ENCODE data around the gene KRTAP5-4. TPM values are rescaled to one million over a fixed set of nuclear protein-coding genes. Genes with fewer than 3 reads are reported as not detected.
"Not testable (repeated sequence)": the region's sequence is repeated elsewhere in the genome, so short reads cannot be mapped to it uniquely, and the experiment has no call there.

KRTAP5-4 gene
- total RNA-seq, 1 donor from 2014 or later: not detected

DNA sequence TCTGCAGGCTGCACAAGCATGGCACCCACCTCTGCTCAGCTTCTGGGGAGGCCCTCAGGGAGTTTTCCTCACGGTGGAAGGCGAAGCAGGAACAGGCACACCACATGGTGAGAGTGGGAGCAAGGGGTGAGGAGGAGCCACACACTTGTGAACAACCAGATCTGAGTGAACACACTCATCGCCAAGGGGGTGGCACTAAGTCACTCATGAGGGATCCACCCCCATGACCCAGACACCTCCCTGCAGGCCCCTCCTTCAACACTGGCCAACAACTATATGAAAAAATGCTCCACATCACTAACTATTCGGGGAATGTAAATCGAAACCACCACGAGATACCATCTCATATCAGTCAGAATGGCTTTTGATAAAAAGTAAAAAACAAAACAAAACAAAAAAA is 23.1 kb downstream of the KRTAP5-4 start:
- no peak for ATAC-seq

DNA sequence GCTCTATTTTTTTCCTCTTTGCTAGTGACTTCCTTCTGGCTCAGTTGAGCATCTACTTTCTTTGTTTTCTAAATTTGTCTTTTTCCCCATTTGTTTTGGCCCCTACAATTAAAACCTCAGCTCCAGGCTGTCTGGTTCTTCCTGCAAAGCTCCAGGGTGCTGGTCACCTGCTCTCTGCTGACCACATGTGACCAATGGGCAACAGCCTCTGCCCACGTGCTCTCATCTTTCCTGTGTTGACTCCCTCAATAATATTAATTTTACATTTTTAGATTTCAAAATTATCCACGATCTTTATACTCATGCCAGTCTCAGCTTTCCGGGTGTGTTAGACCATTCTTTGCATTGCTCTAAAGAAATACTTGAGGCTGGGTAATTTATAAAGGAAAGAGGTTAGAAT is 23.5 kb downstream of the KRTAP5-4 start:
- not testable (repeated sequence) for ATAC-seq

DNA sequence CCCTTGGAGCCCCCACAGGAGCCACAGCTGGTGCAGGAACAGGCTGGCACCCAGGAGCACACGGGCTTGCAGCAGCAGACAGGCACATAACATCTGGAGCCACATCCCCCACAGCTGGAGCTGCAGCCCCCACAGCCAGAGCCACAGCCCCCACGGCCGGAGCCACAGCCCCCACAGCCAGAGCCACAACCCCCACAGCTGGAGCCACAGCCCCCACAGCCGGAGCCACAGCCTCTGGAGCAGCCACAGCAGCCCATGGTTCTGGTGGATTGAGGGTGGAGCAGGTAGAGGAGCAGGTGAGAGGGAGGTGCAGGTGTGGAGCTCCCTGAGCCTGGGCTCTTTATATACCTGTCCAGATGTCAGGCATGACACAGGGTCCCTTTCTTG is 24.0 kb downstream of the KRTAP5-4 start, which contains the start of gene KRTAP5-2:
TSS of gene KRTAP5-2 (minus strand) at position 301 of the 387 bp plus-strand sequence. CDS start at position 257, 44 bp downstream.
- no peak for ATAC-seq

DNA sequence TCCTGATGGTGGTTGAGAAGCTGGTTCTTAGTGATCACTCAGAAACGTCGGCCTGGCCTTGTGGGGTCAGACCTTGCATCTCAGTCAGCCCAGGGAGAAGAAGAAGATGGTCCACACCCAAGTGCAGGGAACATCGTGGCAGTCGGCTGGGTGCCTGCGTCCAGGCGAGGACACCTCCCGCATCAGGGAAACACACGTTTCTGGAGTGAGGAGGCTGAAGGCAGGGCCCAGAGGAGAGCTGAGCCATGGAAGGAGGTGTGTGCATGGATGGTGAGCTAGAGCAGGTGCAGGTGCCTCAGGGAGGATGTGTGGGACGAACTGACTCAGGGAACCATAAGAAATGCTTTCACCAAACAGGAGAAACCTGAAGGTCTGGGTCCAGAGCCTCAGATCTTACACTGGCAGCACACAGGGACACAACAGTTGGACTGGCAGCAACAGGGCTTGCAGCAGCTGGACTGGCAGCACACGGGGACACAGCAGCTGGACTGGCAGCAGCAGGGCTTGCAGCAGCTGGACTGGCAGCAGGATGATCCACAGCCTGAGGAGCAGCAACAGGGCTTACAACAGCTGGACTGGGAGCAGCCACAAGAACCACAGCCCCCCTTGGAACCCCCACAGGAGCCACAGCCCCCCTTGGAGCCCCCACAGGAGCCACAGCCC is 24.5 kb downstream of the KRTAP5-4 start:
- peak; percentile 73 for ATAC-seq

DNA sequence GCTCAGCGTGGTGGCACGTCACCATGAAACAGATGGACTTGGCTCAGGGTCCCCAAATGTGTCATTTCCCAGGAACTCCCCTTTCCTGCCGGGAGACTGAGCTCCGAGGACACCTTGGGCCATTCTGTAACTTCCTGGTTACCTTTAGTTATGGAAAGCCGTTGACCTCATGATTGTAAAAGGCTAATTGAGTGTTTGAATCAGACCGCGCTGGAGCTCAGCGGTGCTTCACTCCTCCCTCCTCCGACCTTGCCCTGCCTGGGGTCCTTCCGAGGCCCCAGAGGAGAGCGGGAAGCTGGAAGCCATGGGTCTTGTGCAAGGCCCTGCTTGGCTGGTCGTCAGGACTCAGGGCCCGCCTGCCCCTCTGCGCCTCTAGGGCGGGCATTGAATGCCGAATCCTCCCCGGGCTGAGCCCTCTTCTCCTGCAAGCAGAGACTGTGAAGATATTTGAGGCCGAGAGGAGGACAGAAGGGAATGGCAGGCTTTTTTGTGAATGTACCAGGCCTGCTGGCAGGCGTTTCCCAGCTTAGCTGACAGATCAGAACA is 25.3 kb downstream of the KRTAP5-4 start:
- not testable (repeated sequence) for ATAC-seq

DNA sequence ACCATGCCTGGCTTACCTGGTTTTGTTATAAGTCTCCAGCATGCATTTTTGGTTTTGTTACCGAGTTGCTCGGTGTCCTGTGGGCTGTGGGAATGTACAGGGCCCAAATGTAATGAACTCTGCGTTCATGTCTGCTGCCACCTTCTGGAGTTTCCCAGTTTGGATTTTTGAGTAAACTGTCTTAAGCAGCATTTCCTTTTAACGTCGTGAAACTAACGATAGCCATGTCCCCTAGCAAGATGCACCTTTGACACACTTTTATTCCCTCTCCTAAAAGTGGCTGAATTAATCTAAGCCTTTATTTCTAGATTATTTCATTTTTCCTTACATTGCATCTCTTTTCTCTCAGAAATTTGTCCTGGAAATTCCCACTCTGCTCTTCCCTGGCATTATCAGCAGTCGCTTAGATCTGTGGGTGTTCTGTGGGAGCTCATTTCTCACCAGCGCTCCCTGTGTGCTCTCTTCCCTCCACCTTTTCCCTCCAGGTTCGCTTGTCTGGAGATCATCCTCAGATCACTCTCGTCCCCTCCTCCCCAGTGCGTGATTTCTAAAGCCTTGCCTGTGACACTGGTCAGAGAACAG is 25.9 kb downstream of the KRTAP5-4 start:
- ATAC-seq: not testable (repeated sequence)

DNA sequence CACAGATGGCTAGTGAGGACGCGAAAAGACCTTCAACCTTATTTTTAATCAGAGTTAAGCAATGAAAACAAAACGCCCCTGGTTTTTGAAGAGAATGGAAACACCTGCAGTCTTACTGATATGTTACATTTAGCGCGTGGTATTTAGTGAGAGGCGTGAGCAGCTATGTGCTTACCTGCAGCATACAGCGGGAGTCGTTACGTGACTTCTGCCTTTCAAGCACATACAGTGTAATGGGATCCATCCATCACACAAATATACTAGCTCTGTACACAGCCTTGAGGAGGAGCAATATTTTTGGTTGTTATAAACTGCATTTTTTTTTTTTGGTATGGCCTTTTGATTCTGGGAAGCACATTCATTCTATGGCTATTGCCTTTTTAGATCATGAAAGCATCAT is 29.3 kb downstream of the KRTAP5-4 start:
- ATAC-seq: no peak

DNA sequence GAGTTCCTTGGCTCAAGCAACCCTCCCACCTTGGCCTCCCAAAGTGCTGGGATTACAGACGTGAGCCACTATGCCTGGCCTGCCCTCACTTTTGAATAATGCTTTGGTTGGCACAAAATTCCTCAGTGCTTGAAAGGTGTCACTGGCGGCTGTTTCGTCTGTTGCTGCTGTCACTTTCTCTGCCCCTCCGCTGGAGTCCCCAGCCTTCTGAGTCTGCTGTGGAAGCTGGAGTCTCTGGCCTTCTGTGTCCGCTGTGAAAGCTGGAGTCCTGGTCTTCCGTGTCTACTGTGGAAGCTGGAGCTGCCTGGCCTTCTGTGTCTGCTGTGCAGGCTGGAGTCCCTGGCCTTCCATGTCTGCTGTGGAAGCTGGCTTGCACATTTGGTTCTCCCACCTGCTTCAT is 31.9 kb downstream of the KRTAP5-4 start:
- no peak for ATAC-seq

DNA sequence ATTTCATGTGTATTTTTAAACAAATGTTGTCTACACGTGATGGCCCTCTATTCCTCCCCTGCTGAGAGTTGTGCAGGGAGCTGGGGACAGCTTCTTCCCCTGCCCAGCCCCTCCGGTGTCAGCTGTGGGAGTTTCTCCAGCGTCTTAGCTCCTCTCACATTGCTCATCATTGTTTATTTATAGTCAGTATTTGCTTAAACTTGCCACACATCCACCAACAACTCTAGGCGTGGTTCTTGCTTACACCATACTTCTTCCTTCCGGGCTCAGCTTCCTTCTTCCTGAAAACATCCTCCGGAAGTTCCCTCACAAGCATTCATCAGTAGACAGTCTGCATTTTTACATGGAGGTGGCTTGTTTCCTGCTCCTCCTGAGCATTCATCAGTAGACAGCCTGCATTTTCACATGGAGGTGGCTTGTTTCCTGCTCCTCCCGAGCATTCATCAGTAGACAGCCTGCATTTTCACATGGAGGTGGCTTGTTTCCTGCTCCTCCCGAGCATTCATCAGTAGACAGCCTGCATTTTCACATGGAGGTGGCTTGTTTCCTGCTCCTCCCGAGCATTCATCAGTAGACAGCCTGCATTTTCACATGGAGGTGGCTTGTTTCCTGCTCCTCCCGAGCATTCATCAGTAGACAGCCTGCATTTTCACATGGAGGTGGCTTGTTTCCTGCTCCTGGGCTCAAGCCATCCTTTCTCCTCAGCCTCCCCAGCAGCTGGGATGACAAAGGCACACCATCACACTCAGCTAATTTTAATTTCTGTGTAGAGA is 32.6 kb downstream of the KRTAP5-4 start:
- peak; percentile 90 for ATAC-seq

DNA sequence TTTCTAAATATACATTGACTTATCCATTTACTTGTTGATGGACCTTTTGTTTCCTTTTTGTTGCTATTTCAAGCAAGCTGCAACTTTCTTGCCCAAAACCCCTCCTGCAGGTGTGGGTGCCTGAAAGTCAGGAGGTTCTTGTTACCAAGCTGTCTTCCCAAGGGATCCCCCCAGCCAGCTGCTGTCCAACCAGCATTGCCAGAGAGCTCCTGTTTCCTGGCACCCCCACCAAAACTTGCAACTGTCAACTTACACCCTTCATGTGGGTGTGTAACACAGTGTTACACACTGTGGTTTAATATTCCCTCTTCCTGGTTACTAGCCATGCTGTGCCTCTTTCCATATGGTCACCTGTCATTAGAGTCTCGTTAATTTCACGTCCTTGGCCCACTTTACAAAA is 35.2 kb downstream of the KRTAP5-4 start:
- no peak for ATAC-seq

DNA sequence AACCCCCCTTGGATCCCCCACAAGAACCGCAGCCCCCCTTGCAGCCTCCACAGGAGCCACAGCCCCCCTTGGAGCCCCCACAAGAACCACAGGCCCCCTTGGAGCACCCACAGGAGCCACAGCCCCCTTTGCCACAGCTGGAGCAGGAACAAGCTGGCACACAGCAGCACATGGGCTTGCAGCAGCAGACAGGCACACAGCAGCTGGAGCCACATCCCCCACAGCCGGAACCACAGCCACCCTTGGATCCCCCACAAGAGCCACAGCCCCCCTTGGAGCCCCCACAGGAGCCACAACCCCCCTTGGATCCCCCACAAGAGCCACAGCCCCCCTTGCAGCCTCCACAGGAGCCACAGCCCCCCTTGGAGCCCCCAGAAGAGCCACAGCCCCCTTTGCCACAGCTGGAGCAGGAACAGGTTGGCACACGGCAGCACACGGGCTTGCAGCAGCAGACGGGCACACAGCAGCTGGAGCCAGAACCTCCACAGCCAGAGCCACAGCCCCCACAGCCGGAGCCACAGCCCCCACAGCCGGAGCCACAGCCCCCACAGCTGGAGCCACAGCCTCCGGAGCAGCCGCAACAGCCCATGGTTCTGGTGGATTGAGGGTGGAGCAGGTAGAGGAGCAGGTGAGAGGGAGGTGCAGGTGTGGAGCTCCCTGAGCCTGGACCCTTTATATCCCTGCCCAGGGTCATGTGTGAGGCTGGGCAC is 37.1 kb downstream of the KRTAP5-4 start, which contains the start of gene KRTAP5-1:
TSS of gene KRTAP5-1 (minus strand) at position 623 of the 710 bp plus-strand sequence. CDS start at position 589, 34 bp downstream.
- ATAC-seq: not testable (repeated sequence)

DNA sequence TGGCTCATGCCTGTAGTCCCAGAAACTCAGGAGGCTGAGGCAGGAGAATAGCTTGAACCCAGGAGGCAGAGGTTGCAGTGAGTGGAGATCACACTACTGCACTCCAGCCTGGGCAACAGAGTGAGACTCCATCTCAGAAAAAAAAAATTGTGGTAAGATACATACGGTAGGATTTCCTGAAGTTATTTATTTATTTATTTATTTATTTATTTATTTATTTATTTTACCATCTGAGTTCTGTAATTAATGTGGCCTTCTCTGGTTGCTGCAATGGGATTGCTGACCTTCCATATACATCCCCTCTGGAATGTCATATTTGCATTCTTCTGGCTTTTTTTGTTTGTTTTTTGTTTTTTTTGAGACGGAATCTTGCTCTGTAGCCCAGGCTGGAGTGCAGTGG is 39.0 kb downstream of the KRTAP5-4 start:
- ATAC-seq: not testable (repeated sequence)

DNA sequence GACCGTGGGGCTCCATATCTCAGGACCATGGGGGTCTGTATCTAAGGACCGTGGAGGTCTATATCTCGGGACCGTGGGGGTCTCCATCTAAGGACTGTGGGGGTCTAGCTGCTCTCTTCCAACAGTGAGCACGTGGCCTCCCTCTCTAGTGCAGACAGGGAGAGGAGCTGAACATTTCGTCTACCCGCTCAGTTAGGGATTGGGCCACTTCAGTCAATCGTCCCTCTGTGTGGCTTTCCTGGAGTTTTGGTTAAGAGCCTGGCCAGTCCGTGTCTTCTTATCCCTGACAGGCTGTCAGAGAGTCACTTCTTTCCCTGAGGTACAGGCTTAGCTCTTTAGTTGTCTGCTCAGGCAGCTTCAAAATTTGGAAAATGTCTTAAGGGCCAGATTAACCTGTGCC is 40.0 kb downstream of the KRTAP5-4 start:
- no peak for ATAC-seq

DNA sequence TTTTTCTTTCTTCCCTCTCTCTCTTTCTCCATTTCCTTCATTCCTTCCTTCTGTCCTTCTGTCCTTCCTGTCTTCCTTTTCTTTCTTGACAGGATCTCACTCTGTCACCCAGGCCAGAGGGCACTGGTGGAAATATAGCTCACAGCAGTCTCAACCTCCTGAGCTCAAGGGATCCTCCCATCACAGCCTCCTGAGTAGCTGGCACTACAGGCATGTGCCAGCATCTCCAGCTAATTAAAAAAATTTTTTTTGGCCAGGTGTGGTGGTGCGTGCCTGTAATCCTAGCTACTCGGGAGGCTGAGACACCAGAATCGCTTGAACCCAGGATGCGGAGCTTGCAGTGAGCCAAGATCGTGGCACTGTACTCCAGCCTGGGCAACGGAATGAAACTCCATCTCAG is 45.1 kb downstream of the KRTAP5-4 start:
- ATAC-seq: no peak

DNA sequence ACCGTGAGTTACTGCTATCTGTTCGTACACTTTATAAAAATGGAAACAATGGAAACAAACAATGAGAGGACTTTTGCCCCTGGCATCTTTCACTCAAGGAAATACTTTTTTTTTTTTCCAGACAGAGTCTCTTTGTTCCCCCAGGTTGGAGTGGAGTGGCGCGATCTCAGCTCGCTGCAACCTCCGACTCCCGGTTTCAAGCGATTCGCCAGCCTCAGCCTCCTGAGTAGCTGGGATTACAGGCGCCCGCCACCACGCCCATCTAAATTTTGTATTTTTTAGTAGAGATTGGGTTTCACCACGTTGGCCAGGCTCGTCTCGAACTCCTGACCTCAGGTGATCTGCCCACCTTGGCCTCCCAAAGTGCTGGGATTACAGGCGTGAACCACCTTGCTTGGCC is 46.2 kb downstream of the KRTAP5-4 start:
- not testable (repeated sequence) for ATAC-seq

DNA sequence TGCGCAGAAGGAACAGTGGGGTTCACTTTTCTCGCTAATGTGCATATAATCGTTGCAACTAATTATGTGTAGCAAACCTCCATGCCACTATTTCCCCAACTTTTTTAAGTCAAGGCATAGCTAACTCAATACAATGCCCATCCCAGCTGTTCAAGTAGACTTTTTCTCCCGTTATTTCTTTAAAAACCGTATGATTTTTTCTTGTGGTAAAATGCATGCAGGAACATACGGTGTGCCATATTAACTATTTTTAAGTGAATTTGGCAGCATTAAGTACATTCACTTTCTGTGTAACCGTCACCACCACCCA is 47.0 kb downstream of the KRTAP5-4 start:
- no peak for ATAC-seq

DNA sequence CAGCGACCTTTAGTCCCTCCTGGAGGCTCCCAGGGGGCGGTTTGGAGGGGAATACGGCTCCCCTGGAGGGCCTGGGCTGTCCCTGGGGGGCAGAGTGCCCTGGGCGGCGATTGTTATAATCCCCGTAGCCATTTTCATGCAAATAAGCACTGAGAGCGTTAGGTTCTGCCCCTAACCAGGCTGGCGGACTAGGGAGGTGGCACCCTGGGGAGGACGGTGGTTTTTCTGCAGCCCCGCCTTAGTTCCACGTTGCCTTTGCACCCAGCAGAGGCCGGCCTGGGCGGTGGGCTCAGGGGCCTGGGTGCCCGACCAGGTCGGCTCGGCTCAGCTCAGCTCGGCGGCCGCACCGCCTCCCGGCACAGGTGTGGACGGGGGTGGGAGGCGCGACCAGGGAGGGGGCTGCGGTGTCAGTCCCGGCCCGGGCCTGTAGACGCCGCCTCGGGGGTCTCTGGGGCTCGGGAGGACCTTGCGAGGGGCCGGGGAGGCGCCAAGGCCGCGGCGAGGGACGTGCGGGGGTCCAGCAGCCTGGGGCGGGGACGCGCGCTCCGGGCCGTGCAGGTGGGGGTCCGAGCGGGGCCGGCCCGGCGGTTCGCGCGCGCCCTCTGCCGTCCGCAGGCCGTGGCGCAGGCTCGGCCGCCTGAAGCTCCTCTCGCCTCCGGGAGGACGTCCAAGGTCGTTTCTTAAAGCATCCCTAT is 47.6 kb downstream of the KRTAP5-4 start:
- ATAC-seq: peak; percentile 44

DNA sequence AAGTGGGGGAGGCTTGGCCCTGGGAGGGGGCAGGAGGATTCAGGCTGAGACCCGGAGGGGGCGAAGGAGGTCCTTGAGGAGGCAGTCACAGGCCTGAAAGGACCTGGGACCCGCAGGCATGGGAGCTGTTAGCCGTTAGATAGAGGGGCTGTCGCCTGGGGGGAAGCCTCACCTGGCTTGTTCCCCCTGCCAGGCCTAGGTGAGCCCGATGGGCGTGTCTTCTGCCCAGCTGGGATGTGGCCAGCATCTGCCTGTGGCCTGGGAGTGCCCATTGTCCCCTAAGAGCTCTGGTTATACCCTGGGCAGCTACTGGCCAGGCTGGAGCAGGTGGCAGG is 48.1 kb downstream of the KRTAP5-4 start:
- peak; percentile 33 for ATAC-seq

DNA sequence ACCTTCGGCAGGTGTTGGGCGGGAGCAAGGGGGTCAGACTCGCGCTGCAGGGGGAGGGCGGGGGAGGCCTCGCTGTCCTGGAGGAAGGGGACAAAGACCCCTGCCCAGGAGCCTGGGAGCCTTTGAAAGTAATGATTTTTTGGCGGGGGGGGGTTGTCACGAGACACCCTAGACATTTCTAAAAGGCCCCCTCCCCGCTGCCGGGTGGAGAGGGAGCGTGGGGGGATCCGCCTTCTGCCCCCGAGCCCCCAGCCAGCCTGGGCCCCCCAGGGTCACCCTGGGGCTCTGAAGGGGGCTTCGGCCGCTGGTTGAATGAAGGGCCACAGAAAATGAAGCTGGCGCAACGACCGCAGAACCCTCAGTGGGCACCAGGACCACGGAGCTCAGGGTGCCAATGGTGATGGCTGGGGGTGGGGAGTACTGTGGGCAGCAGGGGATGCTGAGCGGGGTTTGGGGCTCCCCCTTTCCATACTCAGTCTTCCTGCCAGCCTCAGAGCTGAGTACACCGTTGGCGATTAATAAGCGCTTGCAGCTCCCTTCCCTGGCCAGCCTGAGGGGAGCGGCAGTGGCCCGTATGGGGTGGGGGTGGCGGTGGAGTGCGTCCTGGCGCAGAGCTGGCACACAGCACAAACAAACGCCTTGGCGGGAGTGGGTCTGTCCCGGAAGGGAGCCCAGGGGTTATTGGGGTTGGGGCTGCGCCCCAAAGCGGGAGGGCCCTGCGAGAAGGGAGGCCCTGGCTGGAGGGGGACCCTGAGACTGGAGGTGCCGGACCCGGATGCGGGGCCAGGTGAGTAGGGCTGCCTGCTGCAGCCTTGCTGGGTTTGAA is 48.6 kb downstream of the KRTAP5-4 start:
- peak; percentile 30 for ATAC-seq

DNA sequence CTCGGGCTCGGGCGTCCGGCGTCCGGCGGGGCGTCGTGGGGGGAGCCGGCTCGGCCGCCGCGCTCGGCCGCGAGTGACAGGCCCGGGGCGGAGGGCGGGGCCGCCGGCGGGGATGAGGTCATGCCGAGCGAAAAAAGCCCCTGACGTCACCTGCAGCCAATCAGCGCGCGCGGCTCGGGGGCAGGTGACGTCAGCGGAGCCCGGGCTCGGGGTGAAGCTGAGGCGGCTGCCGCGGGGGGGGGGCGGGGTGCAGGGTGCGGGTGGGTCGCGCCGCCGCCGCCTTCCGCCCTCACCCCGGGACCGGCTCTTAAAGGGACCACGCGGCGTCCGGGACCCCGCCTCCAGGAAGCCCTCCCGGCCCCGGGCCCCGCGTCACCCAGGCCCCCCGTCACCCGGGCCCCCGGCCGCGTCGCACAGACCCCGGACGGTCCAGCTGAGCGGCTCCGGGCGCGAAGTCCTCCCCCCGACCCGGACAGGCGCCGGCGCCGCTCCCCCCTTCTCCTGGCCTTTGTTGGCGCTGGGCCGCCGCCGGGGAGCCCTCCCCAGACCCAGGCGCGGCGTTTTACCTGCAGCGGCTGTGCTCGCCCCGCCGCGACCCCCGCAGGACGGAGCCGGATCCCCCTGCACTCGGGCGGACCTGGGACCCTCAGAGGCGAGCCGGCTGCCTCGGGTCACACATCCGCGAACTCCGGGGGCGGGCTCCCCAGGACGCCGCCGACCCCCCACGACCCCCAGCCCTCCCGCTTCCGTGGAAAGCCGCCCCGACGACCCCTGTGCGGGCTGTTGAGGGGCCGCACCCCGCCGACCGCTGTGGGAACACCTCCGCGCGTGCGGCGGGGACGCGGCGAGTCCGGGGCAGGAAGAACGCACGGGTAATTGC is 49.5 kb downstream of the KRTAP5-4 start, which contains the start of gene DUSP8:
TSS of gene DUSP8 (minus strand) at position 75 of the 880 bp plus-strand sequence. CDS start 6,445 bp downstream, outside the sequence.
- peak; percentile 59 for ATAC-seq

Measured in esophagus mucosa (tissue), 1 donor.